GM03348 (cell line): Measurements from ENCODE around the gene SLC27A6.
"Not testable (repeated sequence)": the region's sequence is repeated elsewhere in the genome, so short reads cannot be mapped to it uniquely, and the experiment has no call there.

Source experiments
- DNase-seq: peaks from one replicate; pipeline ENCODE4 v3.0.0; 2012; ENCODE audit warnings: low spot score

SLC27A6 gene, protein sequence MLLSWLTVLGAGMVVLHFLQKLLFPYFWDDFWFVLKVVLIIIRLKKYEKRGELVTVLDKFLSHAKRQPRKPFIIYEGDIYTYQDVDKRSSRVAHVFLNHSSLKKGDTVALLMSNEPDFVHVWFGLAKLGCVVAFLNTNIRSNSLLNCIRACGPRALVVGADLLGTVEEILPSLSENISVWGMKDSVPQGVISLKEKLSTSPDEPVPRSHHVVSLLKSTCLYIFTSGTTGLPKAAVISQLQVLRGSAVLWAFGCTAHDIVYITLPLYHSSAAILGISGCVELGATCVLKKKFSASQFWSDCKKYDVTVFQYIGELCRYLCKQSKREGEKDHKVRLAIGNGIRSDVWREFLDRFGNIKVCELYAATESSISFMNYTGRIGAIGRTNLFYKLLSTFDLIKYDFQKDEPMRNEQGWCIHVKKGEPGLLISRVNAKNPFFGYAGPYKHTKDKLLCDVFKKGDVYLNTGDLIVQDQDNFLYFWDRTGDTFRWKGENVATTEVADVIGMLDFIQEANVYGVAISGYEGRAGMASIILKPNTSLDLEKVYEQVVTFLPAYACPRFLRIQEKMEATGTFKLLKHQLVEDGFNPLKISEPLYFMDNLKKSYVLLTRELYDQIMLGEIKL

GRCh38 chr5:128965011-128965637 lies at the start of gene SLC27A6:
SLC27A6 (plus strand) TSS chr5:128965488; CDS start chr5:128966138, 650 bp downstream.
- DNase-seq: peak; percentile 7

DNA sequence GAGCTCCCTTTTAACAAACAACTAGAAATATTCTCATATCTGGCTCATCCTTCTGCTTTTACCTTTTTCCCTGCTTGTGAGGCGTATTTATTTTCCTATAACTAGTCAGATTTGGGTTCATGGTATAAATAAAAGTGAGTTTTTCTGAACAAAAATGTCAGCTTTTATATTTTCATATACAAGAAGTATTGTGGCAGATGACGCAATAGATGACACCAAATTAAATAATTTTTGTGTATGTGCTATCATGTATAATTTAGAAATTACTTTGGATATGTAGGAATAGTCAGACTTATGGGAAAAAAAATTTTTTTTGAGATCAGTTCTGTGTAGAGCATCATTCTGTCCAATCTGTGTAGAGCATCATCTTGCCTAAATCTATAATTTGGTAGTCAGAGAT lies 45.7 kb upstream of the SLC27A6 start:
- no peak for DNase-seq

DNA sequence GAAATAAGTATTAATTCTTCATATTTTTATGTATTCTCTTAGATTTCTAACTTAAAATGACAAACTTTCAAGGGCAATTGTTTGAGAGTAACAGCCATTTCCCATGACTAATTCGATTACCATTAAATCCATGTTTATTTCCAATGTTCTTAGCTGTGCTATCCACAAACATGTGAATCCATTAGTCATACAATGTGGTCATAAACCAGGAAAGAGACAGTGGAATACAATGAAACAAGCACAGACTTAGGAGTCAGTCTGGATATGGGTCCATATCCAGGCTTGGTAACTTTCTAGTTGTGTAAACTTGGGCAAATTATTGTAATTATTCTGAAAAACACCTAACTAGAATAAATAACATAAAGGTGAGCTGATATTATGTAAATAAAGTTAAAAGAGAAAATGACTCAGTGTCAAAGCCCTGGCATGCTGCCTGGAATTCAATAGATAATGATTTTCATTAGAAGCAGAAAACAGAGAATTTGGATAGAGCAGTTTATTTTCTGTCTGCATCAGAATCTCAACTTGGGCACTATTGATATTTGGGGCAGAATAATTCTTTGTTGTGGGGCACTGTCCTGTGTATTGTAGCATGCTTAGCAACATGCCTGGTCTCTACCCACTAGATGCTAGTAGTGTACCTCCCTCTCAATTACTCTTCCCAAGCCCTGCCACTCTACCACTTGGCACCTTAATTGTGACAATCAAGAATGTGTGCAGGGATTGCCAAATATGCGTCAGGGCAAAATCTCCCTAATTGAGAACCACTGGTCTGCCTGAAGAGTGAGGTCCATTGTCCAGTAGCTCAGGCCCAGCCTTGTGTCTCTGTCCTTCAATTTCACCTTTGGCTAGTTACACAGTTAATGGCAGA lies 44.7 kb upstream of the SLC27A6 start:
- DNase-seq: no peak

GRCh38 chr5:128924299-128924698 lies 41.0 kb upstream of the SLC27A6 start:
- no peak for DNase-seq

DNA sequence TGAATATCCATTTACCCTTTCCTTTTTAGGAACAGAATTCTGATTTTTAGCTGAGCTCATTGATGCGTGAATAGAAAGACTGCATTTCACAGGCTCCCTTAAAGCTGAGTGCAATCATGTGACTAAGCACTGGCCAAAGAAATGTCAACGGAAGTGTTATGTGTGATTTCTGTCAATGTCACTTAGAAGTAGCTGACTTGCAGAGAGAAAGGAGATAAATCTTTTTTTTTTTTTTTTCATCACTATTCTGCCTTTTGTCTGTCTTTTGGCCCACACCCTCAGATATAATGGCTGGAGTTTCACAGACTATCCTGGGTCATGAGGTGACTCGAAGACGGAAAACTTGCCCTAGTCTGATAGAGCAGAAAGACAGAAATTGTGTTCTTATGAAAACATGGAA lies 39.3 kb upstream of the SLC27A6 start:
- DNase-seq: no peak

DNA sequence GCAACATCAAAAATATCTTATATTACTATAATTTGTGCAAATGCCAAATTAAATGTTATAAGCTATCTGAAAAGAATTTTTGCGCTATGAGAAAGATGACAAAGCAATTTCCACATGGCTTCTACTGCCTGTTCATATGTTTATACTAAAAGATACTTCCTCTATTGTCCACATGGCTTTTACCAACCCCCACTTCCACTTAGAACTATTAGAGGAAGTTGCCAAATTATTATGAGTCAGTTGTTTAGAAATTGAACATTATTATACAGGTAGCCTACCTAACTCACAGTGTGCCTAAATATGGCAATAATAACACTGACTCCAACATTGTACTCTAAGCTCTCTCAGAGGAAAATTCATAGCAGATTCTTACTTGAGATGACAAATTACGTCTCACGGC lies 37.6 kb upstream of the SLC27A6 start:
- no peak for DNase-seq

GRCh38 chr5:128932232-128932631 lies 33.1 kb upstream of the SLC27A6 start:
- not testable (repeated sequence) for DNase-seq

- not testable (repeated sequence) for DNase-seq
Measured at GRCh38 chr5:128943100-128943499, 22.2 kb upstream of the SLC27A6 start.

DNA sequence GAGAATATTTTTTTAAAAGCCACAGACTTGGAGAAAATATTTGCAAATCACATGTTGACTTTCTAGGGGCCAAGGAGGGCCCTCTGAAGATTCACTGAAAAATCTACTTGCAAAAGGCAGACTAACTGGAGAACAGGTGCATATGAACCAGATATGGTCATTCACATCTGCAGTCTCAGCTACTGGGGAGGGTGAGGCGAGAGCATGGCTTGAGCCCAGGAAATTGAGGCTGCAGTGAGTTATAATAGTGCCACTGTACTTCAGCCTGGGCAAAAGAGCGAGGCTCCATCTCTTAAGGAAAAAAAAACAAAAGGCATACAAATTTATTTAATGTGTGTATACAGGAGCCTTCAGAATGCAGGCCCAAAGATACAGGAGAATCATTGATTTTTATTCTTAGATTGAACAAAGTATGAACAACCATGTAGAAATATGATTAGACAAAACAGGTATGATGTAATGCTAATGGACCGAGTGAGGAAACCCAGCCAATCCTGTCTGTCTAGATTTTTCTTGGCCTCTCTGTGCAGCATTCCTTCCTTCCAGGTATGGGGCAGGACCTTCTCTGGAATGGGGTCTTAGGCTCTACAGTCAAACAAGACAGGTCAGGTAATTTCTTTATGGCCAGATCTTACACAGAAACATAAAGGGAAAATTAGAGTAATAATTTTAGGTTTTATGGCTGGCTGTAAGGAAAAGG lies 15.3 kb upstream of the SLC27A6 start:
- no peak for DNase-seq

- not testable (repeated sequence) for DNase-seq
Measured at GRCh38 chr5:128951301-128951700, 14.0 kb upstream of the SLC27A6 start.

GRCh38 chr5:128956164-128956563 lies 9.1 kb upstream of the SLC27A6 start:
- no peak for DNase-seq

- no peak for DNase-seq
Measured at GRCh38 chr5:128962211-128962610, 3.1 kb upstream of the SLC27A6 start.

DNA sequence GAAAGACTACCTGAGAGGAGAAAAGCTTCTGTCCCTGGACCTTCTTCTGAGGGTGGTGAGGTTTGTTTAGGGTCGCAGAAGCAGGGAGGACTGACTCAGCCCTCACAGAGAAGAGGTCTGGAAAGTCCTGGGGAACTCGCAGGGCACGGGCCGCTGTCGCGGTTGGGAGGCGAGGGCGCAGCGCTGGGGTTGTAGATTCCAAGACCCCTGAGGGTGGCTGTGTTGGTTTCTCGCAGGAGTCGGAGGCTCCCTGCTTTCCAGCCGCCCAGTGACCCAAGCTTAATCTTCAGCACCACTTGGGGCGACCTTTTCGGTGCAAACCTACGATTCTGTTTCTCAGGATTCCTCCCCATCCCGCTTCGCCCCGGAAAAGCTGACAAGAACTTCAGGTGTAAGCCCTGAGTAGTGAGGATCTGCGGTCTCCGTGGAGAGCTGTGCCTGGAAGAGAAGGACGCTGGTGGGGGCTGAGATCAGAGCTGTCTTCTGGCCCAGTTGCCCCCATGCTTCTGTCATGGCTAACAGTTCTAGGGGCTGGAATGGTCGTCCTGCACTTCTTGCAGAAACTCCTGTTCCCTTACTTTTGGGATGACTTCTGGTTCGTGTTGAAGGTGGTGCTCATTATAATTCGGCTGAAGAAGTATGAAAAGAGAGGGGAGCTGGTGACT lies 482 bp downstream of the SLC27A6 start:
- no peak for DNase-seq

DNA sequence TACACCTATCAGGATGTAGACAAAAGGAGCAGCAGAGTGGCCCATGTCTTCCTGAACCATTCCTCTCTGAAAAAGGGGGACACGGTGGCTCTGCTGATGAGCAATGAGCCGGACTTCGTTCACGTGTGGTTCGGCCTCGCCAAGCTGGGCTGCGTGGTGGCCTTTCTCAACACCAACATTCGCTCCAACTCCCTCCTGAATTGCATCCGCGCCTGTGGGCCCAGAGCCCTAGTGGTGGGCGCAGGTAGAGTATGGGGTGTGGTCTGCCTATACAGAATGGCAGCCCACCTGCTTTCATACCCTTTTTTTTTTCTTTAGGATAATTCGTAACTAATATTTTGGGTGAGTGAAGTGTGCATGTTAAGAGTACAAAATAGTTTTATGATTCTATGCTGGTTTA lies 1.1 kb downstream of the SLC27A6 start:
- no peak for DNase-seq

DNA sequence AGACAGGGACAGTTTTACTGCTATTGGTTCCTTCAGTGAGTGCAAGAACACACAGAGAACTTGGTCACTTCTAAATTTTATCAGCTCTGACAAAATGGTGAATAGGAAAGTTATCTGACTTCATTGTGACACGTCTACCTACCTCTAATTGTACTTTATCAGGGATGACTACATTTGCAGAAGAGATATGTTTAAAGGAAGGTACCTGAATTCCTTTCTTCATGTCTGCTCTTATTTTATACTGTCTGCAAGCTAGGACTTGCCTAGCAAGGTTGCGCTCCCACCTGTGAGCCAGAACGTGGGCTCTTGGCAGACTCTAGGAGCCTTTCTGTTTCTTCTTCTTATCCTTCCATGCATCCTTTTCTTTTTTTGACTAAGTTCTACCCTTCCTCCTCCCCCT lies 1.6 kb downstream of the SLC27A6 start:
- no peak for DNase-seq

DNA sequence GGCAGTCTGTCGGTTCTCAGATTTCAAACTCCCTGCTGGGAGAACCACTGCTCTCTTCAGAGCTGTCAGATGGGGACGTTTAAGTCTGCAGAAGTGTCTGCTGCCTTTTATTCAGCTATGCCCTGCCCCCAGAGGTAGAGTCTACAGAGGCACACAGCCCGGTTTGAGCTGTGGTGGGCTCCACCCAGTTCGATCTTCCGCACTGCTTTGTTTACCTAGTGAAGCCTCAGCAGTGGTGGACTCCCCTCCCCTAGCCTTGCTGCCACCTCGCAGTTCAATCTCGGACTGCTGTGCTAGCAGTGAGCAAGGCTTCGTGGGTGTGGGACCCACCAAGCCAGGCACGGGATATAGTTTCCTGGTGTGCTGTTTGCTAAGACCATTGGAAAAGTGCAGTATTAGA lies 8.0 kb downstream of the SLC27A6 start:
- DNase-seq: no peak

GRCh38 chr5:128974567-128974966 lies 9.3 kb downstream of the SLC27A6 start:
- no peak for DNase-seq

DNA sequence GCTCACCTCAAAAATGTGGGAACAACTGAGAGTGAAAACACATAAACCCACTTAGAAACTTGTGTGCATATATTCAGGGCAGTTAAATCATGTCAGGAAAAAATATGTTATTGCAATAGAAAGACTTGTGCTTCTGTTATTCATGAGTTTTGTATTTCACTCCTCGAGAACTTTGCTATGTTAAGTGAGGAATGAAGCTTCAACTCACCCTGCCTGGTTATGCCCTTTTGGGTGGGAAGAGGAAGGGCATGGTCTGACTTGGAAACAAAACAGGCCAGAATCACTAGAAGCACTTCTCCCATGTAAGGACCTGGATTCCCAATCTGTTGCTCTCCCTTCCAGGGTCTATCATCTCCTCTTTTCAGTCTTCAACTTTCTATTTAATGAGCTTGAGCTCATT lies 14.5 kb downstream of the SLC27A6 start:
- DNase-seq: no peak

DNA sequence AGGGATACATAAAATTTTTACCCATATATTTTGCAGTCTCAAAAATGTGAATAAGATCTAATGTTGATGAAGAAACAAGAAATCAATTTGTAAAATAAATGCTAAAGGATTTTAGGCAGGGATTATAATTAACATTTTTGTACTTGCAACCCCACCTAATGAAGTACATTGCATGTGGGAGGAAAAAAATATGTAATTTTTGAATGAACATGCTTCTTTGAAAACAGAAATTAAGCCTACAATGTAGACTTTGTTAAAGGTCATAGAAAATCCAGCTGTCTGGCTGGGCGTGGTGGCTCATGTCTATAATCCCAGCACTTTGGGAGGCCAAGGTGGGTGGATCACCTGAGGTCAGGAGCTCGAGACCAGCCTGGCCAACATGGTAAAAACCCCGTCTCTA lies 15.6 kb downstream of the SLC27A6 start:
- DNase-seq: no peak

- DNase-seq: no peak
Measured at GRCh38 chr5:128984480-128984879, 19.2 kb downstream of the SLC27A6 start.

DNA sequence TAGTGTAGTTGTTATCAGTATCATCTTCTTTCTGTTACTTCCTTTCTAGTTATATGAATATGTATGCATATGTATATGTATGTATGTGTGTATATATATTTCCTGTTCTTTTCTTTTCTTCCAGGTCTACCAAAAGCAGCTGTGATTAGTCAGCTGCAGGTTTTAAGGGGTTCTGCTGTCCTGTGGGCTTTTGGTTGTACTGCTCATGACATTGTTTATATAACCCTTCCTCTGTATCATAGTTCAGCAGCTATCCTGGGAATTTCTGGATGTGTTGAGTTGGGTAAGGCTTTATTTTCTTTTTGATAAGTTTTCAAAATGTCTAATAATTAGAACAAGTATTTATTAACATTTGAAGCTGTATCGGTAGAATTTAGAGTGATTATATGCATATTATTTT lies 23.2 kb downstream of the SLC27A6 start:
- no peak for DNase-seq
